AG10803 (cell line): ENCODE results near the gene SCRN1.

ENCODE experiments used
- DNase-seq: peaks from one replicate; pipeline ENCODE4 v3.0.0; 2010; ENCODE audit warnings: low read depth
- H3K4me3 ChIP-seq: 2 replicates; pipeline ENCODE4 v1.5.1; 2011; ENCODE audit warnings: mild to moderate bottlenecking, low read length, control low read depth
- TF ChIP-seq, protein P1 (sequence below): conservative IDR thresholded peaks from 2 replicates; pipeline ENCODE4 v1.5.1; 2011; ENCODE audit warnings: mild to moderate bottlenecking, low read length, control low read depth, inconsistent platforms

The SCRN1 gene

GRCh38 chr7:29991937-29992336 is 2.3 kb upstream of the SCRN1 start:
- H3K4me3 ChIP-seq = no peak overlapping the region
- TF ChIP-seq, protein P1, sequence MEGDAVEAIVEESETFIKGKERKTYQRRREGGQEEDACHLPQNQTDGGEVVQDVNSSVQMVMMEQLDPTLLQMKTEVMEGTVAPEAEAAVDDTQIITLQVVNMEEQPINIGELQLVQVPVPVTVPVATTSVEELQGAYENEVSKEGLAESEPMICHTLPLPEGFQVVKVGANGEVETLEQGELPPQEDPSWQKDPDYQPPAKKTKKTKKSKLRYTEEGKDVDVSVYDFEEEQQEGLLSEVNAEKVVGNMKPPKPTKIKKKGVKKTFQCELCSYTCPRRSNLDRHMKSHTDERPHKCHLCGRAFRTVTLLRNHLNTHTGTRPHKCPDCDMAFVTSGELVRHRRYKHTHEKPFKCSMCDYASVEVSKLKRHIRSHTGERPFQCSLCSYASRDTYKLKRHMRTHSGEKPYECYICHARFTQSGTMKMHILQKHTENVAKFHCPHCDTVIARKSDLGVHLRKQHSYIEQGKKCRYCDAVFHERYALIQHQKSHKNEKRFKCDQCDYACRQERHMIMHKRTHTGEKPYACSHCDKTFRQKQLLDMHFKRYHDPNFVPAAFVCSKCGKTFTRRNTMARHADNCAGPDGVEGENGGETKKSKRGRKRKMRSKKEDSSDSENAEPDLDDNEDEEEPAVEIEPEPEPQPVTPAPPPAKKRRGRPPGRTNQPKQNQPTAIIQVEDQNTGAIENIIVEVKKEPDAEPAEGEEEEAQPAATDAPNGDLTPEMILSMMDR = no peak
- no peak for DNase-seq

- H3K4me3 ChIP-seq = no peak overlapping the region
- DNase-seq = no peak
- TF ChIP-seq, protein P1 = no peak
Measured at GRCh38 chr7:29990931-29991330, 1.3 kb upstream of the SCRN1 start.

DNA sequence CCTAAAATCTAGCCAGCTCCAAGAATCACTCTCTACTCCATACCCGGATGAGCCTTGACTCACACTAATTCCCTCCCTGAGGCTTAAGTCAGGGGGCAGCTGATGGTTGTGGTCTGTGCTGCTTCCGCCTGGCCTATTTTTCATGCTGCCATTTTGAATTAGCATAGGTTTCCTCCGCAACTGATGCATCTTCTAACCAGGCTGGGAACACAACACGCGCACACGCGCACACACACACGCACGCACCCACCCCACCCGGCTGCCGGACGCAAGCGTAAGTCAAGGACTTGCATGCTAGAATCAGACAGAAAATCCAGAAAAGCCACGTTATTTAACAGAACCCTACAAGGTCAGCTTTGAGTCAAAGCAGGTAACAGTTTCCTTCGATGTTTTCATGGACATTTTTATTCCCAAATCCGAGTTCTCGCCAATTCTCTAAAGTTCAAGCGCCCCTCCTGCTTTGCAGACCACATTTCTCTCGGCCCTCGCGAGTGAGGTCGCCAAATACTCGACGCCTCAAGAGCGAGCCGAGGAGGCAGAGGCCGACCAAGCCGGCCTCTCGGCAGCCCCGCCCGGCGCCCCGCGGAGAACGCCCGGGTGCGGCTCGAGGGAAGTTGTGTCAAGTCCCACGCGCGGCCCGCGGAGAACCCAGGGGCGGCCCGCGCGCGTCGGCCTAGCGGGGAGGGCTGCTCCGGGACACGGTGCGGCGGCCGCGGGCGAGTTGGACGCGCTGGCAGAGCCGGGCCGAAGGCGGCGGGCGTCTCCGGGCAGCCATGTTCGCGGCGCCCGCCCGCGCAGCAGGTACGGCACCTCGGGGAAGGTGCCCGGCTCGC is 961 bp downstream of the SCRN1 start:
- peak; percentile 75 for DNase-seq
- TF ChIP-seq, protein P1 = no peak
- H3K4me3 ChIP-seq = peak overlapping the region; percentile 81

GRCh38 chr7:29987811-29988317 is 1.7 kb downstream of the SCRN1 start:
- TF ChIP-seq, protein P1 = no peak
- H3K4me3 ChIP-seq = peak overlapping the region; percentile 81
- DNase-seq = peak; percentile 87

DNA sequence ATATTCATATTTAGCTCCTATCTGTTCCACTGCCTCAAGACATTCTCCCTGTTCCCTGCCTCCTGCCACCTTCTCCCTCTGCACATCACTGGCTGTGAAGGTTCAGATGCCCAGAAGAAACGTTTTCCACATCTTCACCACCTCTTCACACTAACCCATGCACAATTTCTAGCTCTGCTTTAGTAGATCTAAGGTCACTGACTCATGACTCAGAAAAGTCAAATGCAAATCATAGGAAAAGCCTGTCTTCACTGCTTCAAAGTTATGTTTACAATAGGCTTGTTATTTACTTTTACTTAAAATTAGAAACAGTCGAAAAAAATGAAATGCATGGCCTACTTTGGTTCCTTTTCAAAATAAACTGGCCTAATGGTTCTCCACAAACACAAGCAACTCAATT is 2.5 kb downstream of the SCRN1 start:
- H3K4me3 ChIP-seq = no peak overlapping the region
- peak; percentile 18 for DNase-seq
- TF ChIP-seq, protein P1 = no peak

DNA sequence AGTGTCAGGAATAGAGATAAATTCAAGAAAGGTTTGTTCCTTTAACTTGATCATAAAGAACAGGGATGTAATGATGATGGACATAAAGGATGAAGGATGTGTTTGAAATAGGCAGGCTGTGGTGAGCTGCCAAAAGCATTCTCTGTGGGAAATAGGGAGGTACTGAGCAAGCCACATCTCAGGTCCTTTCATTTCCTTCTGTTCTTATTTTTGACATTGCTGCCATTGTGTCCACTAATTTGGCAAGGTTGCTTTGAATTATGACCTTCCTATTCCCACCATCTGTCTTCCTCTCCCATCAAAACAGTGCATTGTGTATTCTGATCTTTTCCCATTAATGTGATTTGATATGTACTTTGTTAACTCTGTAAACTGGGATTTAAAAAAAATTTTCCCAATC is 9.4 kb downstream of the SCRN1 start:
- no peak for DNase-seq
- TF ChIP-seq, protein P1 = no peak
- no peak overlapping the region for H3K4me3 ChIP-seq

GRCh38 chr7:29977886-29978651 is 11.5 kb downstream of the SCRN1 start:
- no peak overlapping the region for H3K4me3 ChIP-seq
- TF ChIP-seq, protein P1 = no peak
- no peak for DNase-seq
